Astrocyte of the spinal cord (primary cell): ENCODE results near the gene TMED10.

Experiments
- DNase-seq: peaks from one replicate; pipeline ENCODE4 v3.0.0; 2011; ENCODE audit warnings: low read depth, low spot score
- H3K4me3 ChIP-seq: 2 replicates; pipeline ENCODE4 v1.5.1; 2011; ENCODE audit warnings: low read depth, mild to moderate bottlenecking, low read length, moderate library complexity
- CTCF ChIP-seq: IDR thresholded peaks from 2 replicates; pipeline ENCODE4 v1.5.1; 2012; ENCODE audit warnings: low read depth, mild to moderate bottlenecking, low read length, inconsistent platforms
- in situ Hi-C: cut with HindIII; loops from 2 replicates; pipeline ENCODE4 v1.10.0; 2017; ENCODE audit warnings: low sequenced_read_pairs

Gene TMED10

DNA sequence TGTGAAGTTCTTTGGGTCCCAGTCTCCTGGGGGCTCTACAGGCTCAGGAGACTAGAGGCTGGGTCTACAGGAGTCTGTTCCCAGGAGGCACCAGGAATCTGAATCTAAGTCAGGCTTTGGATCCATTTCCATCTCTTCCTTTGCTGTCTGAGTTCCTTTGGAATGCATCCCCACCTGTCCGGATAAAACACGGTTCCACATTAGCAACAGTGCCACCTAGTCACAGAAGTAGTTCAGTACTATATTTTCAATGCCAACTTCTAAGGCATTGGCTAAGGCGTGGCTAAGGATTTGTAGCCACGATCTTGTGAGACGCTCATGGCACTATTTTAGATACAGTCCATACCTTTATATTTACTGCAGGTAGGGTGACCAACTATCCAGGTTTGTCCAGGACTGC is 91.9 kb downstream of the TMED10 start:
- no peak overlapping the region for H3K4me3 ChIP-seq
- in situ Hi-C loops, result no loop called here
- no peak for DNase-seq
- peak; percentile 14 for TF ChIP-seq CTCF

DNA sequence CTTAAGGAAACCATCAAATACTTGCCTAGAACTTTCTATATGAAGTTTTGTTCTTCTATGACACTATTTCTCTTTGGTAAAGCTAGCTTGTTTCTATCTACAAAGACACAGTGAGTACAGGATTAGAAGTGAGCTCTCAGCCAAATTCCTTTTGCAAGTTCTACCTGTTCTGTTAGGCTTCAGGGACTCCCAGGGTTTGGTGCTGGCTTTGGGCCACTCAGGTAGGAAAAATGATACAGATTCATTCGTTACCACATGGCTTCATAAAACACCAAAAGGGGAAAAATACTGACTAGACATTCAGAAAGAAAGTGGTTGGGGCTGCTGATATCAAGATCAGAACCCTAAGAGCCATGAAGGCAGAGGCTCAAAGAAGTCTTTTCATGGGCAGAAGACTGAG is 93.1 kb downstream of the TMED10 start:
- TF ChIP-seq CTCF, result no peak
- H3K4me3 ChIP-seq, result no peak overlapping the region
- in situ Hi-C loops, result no loop called here
- DNase-seq, result no peak

- in situ Hi-C loops, result no loop called here
- H3K4me3 ChIP-seq, result no peak overlapping the region
- peak; percentile 6 for DNase-seq
- TF ChIP-seq CTCF, result no peak
These were observed 94.7 kb downstream of the TMED10 start for GRCh38 chr14:75081660-75082229.
